ENCODE data around the gene P4HA2.
A peak's percentile ranks its signal among the peaks of the same experiment; 100 is the strongest.

The P4HA2 gene

DNA sequence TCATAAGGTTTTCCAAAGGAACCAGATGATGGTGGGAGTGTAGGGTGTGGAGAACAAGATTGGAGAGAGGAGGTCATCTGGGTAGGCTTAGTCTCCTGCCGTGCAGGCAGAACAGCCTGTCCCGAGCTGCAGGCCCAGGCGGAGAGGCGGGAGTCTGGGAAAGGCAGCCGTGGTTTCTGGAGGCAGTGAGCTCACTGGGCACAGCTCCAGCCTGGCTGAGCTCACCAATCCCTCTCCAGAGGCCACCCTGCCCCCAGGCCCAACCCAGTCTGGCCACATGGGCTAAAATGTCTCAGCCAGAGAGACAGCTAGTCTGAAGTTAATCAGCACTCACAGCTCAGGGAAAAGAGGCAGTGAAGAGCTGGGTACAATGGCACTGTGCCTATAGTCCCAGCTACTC lies 12.3 kb downstream of the P4HA2 start:
- H3K36me3 ChIP-seq (replicated peaks) = peaks cover 50% of the 10 kb centered on the region

DNA sequence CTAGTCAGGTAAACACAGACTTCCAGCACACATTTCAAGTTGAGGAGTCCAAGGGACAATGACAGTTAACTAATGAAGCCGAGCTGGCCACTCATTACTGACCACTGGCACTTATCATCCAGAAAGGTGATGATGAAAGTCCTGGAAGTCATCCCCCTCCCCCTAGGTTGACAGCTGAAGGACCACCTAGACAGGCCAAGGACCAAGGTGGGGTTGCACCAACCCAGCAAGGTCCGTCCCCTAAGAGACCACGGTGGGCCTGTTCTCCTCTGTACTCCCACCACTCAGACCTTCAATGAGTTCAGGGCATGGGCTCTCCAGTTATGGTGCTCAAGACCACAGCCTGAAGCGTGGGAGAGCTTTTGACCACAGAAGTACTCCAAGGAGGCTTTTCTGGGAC lies 13.2 kb downstream of the P4HA2 start:
- H3K27me3 ChIP-seq (replicated peaks) = no peaks in the 10 kb centered on the region
- in situ Hi-C loops (cut with HindIII; ENCODE audit: low pct_ligation_motif_present, low sequenced_read_pairs) = no loop called here
- no peak for DNase-seq
- no peak overlapping the region for H3K4me3 ChIP-seq (ENCODE audit: low read depth, low read length)
- H3K36me3 ChIP-seq (replicated peaks) = peaks cover 51% of the 10 kb centered on the region
- TF ChIP-seq, protein P1, sequence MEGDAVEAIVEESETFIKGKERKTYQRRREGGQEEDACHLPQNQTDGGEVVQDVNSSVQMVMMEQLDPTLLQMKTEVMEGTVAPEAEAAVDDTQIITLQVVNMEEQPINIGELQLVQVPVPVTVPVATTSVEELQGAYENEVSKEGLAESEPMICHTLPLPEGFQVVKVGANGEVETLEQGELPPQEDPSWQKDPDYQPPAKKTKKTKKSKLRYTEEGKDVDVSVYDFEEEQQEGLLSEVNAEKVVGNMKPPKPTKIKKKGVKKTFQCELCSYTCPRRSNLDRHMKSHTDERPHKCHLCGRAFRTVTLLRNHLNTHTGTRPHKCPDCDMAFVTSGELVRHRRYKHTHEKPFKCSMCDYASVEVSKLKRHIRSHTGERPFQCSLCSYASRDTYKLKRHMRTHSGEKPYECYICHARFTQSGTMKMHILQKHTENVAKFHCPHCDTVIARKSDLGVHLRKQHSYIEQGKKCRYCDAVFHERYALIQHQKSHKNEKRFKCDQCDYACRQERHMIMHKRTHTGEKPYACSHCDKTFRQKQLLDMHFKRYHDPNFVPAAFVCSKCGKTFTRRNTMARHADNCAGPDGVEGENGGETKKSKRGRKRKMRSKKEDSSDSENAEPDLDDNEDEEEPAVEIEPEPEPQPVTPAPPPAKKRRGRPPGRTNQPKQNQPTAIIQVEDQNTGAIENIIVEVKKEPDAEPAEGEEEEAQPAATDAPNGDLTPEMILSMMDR (IDR thresholded peaks at IDR 0.05; ENCODE audit: low read depth, low read length, missing control alignments) = no peak
- H3K27ac ChIP-seq = no peak overlapping the region

More for the DNA sequence above, 12.3 kb downstream of the P4HA2 start:
- TF ChIP-seq, protein P1 (IDR thresholded peaks at IDR 0.05; ENCODE audit: low read depth, low read length, missing control alignments) = no peak
- DNase-seq = peak; percentile 98
- Histone ChIP-seq H3K27ac (peak overlapping the region; percentile 62), H3K27me3 (replicated peaks) (no peaks in the 10 kb centered on the region), H3K4me3 (ENCODE audit: low read depth, low read length) (no peak overlapping the region)
- in situ Hi-C loops (cut with HindIII; ENCODE audit: low pct_ligation_motif_present, low sequenced_read_pairs) = no loop called here

GRCh38 chr5:132213666-132214065 lies 14.0 kb downstream of the P4HA2 start:
- no peak overlapping the region for H3K4me3 ChIP-seq (ENCODE audit: low read depth, low read length)
- in situ Hi-C loops (cut with HindIII; ENCODE audit: low pct_ligation_motif_present, low sequenced_read_pairs) = no loop called here
- TF ChIP-seq, protein P1 (IDR thresholded peaks at IDR 0.05; ENCODE audit: low read depth, low read length, missing control alignments) = no peak
- DNase-seq = no peak
- no peaks in the 10 kb centered on the region for H3K27me3 ChIP-seq (replicated peaks)
- H3K36me3 ChIP-seq (replicated peaks) = peaks cover 55% of the 10 kb centered on the region
- no peak overlapping the region for H3K27ac ChIP-seq

- Histone ChIP-seq H3K27me3 (replicated peaks) (no peaks in the 10 kb centered on the region), H3K36me3 (replicated peaks) (peaks cover 58% of the 10 kb centered on the region), H3K4me3 (ENCODE audit: low read depth, low read length) (no peak overlapping the region), H3K27ac (no peak overlapping the region)
- in situ Hi-C loops (cut with HindIII; ENCODE audit: low pct_ligation_motif_present, low sequenced_read_pairs) = no loop called here
- no peak for DNase-seq
- TF ChIP-seq, protein P1 (IDR thresholded peaks at IDR 0.05; ENCODE audit: low read depth, low read length, missing control alignments) = no peak
Observed at GRCh38 chr5:132211787-132212186, 15.9 kb downstream of the P4HA2 start.

GRCh38 chr5:132210944-132211343 lies 16.7 kb downstream of the P4HA2 start:
- no peak for DNase-seq
- H3K4me3 ChIP-seq (ENCODE audit: low read depth, low read length) = no peak overlapping the region
- no peak overlapping the region for H3K27ac ChIP-seq
- TF ChIP-seq, protein P1 (IDR thresholded peaks at IDR 0.05; ENCODE audit: low read depth, low read length, missing control alignments) = no peak
- in situ Hi-C loops (cut with HindIII; ENCODE audit: low pct_ligation_motif_present, low sequenced_read_pairs) = no loop called here
- H3K27me3 ChIP-seq (replicated peaks) = no peaks in the 10 kb centered on the region
- H3K36me3 ChIP-seq (replicated peaks) = peaks cover 61% of the 10 kb centered on the region

- no peak overlapping the region for H3K4me3 ChIP-seq (ENCODE audit: low read depth, low read length)
- no peaks in the 10 kb centered on the region for H3K27me3 ChIP-seq (replicated peaks)
- TF ChIP-seq, protein P1 (IDR thresholded peaks at IDR 0.05; ENCODE audit: low read depth, low read length, missing control alignments) = no peak
- in situ Hi-C loops (cut with HindIII; ENCODE audit: low pct_ligation_motif_present, low sequenced_read_pairs) = no loop called here
- no peak for DNase-seq
- peaks cover 67% of the 10 kb centered on the region for H3K36me3 ChIP-seq (replicated peaks)
- H3K27ac ChIP-seq = no peak overlapping the region
Observed at GRCh38 chr5:132209901-132210545, 17.6 kb downstream of the P4HA2 start.
